Nephron progenitor cell (in vitro differentiated cells): ENCODE results near the gene COL4A1.

Source experiments
- DNase-seq: peaks from one replicate; pipeline ENCODE4 v3.0.0; 2021
- H3K27ac Mint-ChIP-seq: 2 replicates; pipeline ENCODE4 v1.8.0; 2021; ENCODE audit warnings: mild to moderate bottlenecking, moderate library complexity, mixed read lengths
- H3K27me3 Mint-ChIP-seq: 2 replicates; pipeline ENCODE4 v1.8.0; 2021; ENCODE audit warnings: mild to moderate bottlenecking, low read depth, mixed read lengths; ENCODE audit not compliant: poor library complexity
- H3K36me3 Mint-ChIP-seq: 2 replicates; pipeline ENCODE4 v1.8.0; 2021; ENCODE audit warnings: low read depth, mixed read lengths
- H3K4me1 Mint-ChIP-seq: 2 replicates; pipeline ENCODE4 v1.8.0; 2021; ENCODE audit warnings: mixed read lengths
- H3K4me3 Mint-ChIP-seq: 2 replicates; pipeline ENCODE4 v1.8.0; 2021; ENCODE audit warnings: mild to moderate bottlenecking, moderate library complexity, mixed read lengths
- H3K9me3 Mint-ChIP-seq: 2 replicates; pipeline ENCODE4 v1.8.0; 2021; ENCODE audit warnings: mild to moderate bottlenecking, moderate library complexity, mixed read lengths
- CTCF ChIP-seq: fragments of 200-600 bp; sonication (generic); IDR thresholded peaks from 2 replicates; pipeline ENCODE4 v1.5.0; 2021; ENCODE audit warnings: antibody characterized with exemption

COL4A1 gene

GRCh38 chr13:110125613-110126272, 181.2 kb downstream of the COL4A1 start:
- H3K27ac Mint-ChIP-seq, result no peak overlapping the region
- H3K9me3 Mint-ChIP-seq, result peaks cover 9% of the 10 kb centered on the region
- no peak overlapping the region for H3K4me3 Mint-ChIP-seq
- DNase-seq, result no peak
- TF ChIP-seq CTCF, result no peak
- no peaks in the 10 kb centered on the region for H3K36me3 Mint-ChIP-seq
- peaks cover 13% of the 10 kb centered on the region for H3K27me3 Mint-ChIP-seq
- peaks cover 46% of the 10 kb centered on the region for H3K4me1 Mint-ChIP-seq

- peaks cover 40% of the 10 kb centered on the region for H3K4me1 Mint-ChIP-seq
- peaks cover 9% of the 10 kb centered on the region for H3K9me3 Mint-ChIP-seq
- no peaks in the 10 kb centered on the region for H3K36me3 Mint-ChIP-seq
- DNase-seq, result no peak
- TF ChIP-seq CTCF, result no peak
- peaks cover 13% of the 10 kb centered on the region for H3K27me3 Mint-ChIP-seq
- H3K4me3 Mint-ChIP-seq, result no peak overlapping the region
- no peak overlapping the region for H3K27ac Mint-ChIP-seq
Measured at GRCh38 chr13:110125157-110125556, 181.8 kb downstream of the COL4A1 start.

GRCh38 chr13:110124201-110124940, 182.6 kb downstream of the COL4A1 start:
- no peak overlapping the region for H3K4me3 Mint-ChIP-seq
- H3K4me1 Mint-ChIP-seq, result peaks cover 40% of the 10 kb centered on the region
- TF ChIP-seq CTCF, result no peak
- H3K9me3 Mint-ChIP-seq, result peaks cover 5% of the 10 kb centered on the region
- H3K27me3 Mint-ChIP-seq, result peaks cover 13% of the 10 kb centered on the region
- H3K27ac Mint-ChIP-seq, result no peak overlapping the region
- DNase-seq, result no peak
- H3K36me3 Mint-ChIP-seq, result no peaks in the 10 kb centered on the region

DNA sequence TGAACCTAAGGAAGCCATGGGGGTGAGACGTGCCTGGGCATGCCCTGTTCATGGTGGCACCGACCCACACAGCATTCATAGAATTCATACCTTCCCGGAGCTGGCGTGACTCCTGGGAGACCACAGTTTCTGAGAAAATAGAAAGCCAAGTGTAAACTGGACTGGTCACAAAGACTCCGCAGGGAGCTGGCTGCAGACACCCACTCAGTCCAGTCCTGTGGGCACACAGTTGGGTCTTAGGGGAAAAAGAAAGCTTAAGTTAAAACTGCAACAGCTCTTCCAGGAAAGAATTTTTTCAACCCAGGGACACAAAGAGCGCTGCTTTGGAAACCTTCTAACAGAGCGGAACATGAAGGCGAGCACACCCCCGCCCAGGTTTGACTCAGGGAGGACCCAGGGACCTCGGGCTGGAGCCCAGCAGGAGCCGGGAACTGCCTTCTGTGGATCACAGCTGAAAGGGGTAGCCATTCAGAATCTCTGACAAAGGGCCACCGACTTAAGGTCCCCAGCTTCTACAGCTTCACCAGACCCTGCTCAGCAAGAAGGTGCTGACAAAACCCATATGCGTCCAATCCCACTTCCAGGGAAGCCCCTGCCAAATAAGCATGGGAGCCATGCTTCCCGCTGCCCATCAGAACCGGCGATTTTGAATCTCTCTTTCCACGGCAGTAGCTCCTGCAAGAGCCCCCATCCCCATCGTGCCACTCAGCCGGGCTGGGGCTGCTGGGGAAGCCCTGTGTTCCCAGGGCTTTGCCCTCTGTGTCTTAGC, 183.7 kb downstream of the COL4A1 start:
- no peak for TF ChIP-seq CTCF
- Mint-ChIP-seq H3K36me3 (no peaks in the 10 kb centered on the region), H3K27ac (peak overlapping the region; percentile 51), H3K27me3 (peaks cover 13% of the 10 kb centered on the region), H3K4me1 (peaks cover 40% of the 10 kb centered on the region), H3K9me3 (peaks cover 5% of the 10 kb centered on the region), H3K4me3 (no peak overlapping the region)
- DNase-seq, result no peak

- no peak for TF ChIP-seq CTCF
- Mint-ChIP-seq H3K27ac (no peak overlapping the region), H3K4me3 (no peak overlapping the region), H3K36me3 (no peaks in the 10 kb centered on the region), H3K27me3 (peaks cover 28% of the 10 kb centered on the region), H3K9me3 (no peaks in the 10 kb centered on the region), H3K4me1 (peaks cover 35% of the 10 kb centered on the region)
- no peak for DNase-seq
Measured at GRCh38 chr13:110121422-110122083, 185.4 kb downstream of the COL4A1 start.
